Cardiac fibroblast (primary cell): Measurements from ENCODE around the gene GLRA1.

Experiments
- DNase-seq, 2 donors: peaks; one replicate each; pipeline versions ENCODE4 v3.0.0 to v3.0.0-alpha.2; 2010; ENCODE audit warnings: low read depth in 2 of 2
- H3K4me3 ChIP-seq, 2 donors: replicated peaks in 1 of 2; 1 replicate in 1 of 2; 2 replicates in 1 of 2; pipeline ENCODE4 v1.5.1; 2011; ENCODE audit warnings: low read depth in 2 of 2, low read length in 2 of 2, mild to moderate bottlenecking in 2 of 2, moderate library complexity in 1 of 2
- CTCF ChIP-seq: IDR thresholded peaks from one replicate; pipeline ENCODE4 v1.5.1; 2011; ENCODE audit warnings: low read depth, mild to moderate bottlenecking, low read length, inconsistent platforms

Gene GLRA1

GRCh38 chr5:151815051-151815450 lies 109.6 kb downstream of the GLRA1 start:
- TF ChIP-seq CTCF: no peak
- no peak for DNase-seq
- no peak overlapping the region for H3K4me3 ChIP-seq

GRCh38 chr5:151812757-151813309 lies 111.8 kb downstream of the GLRA1 start:
- no peak for TF ChIP-seq CTCF
- no peak overlapping the region for H3K4me3 ChIP-seq
- peak; percentile 47 to 57 for DNase-seq

- no peak overlapping the region for H3K4me3 ChIP-seq
- DNase-seq: peak; percentile 79 to 85
- TF ChIP-seq CTCF: no peak
These were observed 112.9 kb downstream of the GLRA1 start for GRCh38 chr5:151811593-151812321.

- H3K4me3 ChIP-seq: no peak overlapping the region
- TF ChIP-seq CTCF: no peak
- peak in 1 of 2 donors; percentile 43 for DNase-seq
These were observed 113.8 kb downstream of the GLRA1 start for GRCh38 chr5:151810897-151811296.

GRCh38 chr5:151810449-151810848 lies 114.2 kb downstream of the GLRA1 start:
- peak in 1 of 2 donors; percentile 48 for DNase-seq
- TF ChIP-seq CTCF: no peak
- H3K4me3 ChIP-seq: no peak overlapping the region

- peak in 1 of 2 donors; percentile 55 for DNase-seq
- no peak for TF ChIP-seq CTCF
- no peak overlapping the region for H3K4me3 ChIP-seq
These were observed 116.0 kb downstream of the GLRA1 start for GRCh38 chr5:151808451-151809169.
